Hepatocyte (in vitro differentiated cells): ENCODE results near the gene ATP1B1. TPM values are rescaled to one million over a fixed set of nuclear protein-coding genes. Genes with fewer than 3 reads are reported as not detected.

ENCODE experiments used
- DNase-seq: peaks from one replicate; pipeline ENCODE4 v3.0.0-alpha.2; 2016; ENCODE audit warnings: low spot score
- H2AFZ ChIP-seq: fragments of 200-600 bp; sonication (generic); 2 replicates; pipeline ENCODE4 v1.6.0; 2016; ENCODE audit warnings: antibody characterized with exemption, mild to moderate bottlenecking
- H3K27ac ChIP-seq: fragments of 200-600 bp; sonication (generic); 2 replicates; pipeline ENCODE4 v1.5.1; 2016; ENCODE audit warnings: mild to moderate bottlenecking
- H3K27me3 ChIP-seq: fragments of 200-600 bp; sonication (generic); 2 replicates; pipeline ENCODE4 v1.6.1; 2016
- H3K36me3 ChIP-seq: fragments of 200-600 bp; sonication (generic); replicated peaks from 2 replicates; pipeline ENCODE4 v1.5.1; 2016; ENCODE audit warnings: low read depth; ENCODE audit not compliant: insufficient read depth
- H3K4me1 ChIP-seq: fragments of 200-600 bp; sonication (generic); 2 replicates; pipeline ENCODE4 v1.5.1; 2016; ENCODE audit warnings: mild to moderate bottlenecking, moderate library complexity; ENCODE audit not compliant: insufficient read depth
- H3K4me2 ChIP-seq: fragments of 200-600 bp; sonication (generic); 2 replicates; pipeline ENCODE4 v1.6.0; 2016
- H3K4me3 ChIP-seq: fragments of 200-600 bp; sonication (generic); 2 replicates; pipeline ENCODE4 v1.5.1; 2016; ENCODE audit warnings: mild to moderate bottlenecking
- H3K79me2 ChIP-seq: fragments of 200-600 bp; sonication (generic); 2 replicates; pipeline ENCODE4 v1.6.0; 2017; ENCODE audit warnings: mild to moderate bottlenecking
- H3K9me2 ChIP-seq: fragments of 200-600 bp; sonication (generic); replicated peaks from 2 replicates; pipeline ENCODE4 v1.6.0; 2017; ENCODE audit warnings: mild to moderate bottlenecking; ENCODE audit not compliant: insufficient read depth
- H3K9me3 ChIP-seq: fragments of 200-600 bp; sonication (generic); 2 replicates; pipeline ENCODE4 v1.5.1; 2016; ENCODE audit warnings: low read depth, mild to moderate bottlenecking
- H4K20me1 ChIP-seq: fragments of 200-600 bp; sonication (generic); 2 replicates; pipeline ENCODE4 v1.6.0; 2016; ENCODE audit warnings: mild to moderate bottlenecking; ENCODE audit not compliant: insufficient read depth, poor library complexity, severe bottlenecking
- CTCF ChIP-seq: fragments of 200-600 bp; sonication (generic); IDR thresholded peaks from 2 replicates; pipeline ENCODE4 v1.5.1; 2016; ENCODE audit warnings: antibody characterized with exemption, mild to moderate bottlenecking; ENCODE audit not compliant: poor library complexity
- EZH2 ChIP-seq: fragments of 200-600 bp; sonication (generic); IDR thresholded peaks from 2 replicates; pipeline ENCODE4 v1.6.1; 2016; ENCODE audit warnings: antibody characterized with exemption, mild to moderate bottlenecking, borderline replicate concordance
- EZH2phosphoT487 ChIP-seq: fragments of 200-600 bp; sonication (generic); IDR thresholded peaks from one replicate; pipeline ENCODE4 v1.6.1; 2018; ENCODE audit warnings: antibody characterized with exemption, mild to moderate bottlenecking, low read depth, moderate library complexity; ENCODE audit not compliant: unreplicated experiment, severe bottlenecking
- WGBS: methylation state at CpG from one replicate; pipeline ENCODE4 v1.1.6; 2016; ENCODE audit warnings: low lambda C conversion rate; ENCODE audit errors: missing lambda C conversion rate; 5-methylcytosine and 5-hydroxymethylcytosine counted together
- polyA plus RNA-seq: library from polyadenylated mRNA; unstranded; fragments of >200 nt; fragmentation: Nextera tagmentation; extraction: Ambion mirVana; gene quantifications from 2 replicates; pipeline ENCODE4 v1.2.1, GENCODE V29; 2016
- total RNA-seq: library from RNA; depleted of rRNA; stranded (reverse); fragments of >200 nt; gene quantifications from 2 replicates; pipeline ENCODE4 v1.2.3, GENCODE V29; 2014

The ATP1B1 gene
- total and polyA plus RNA-seq, 2 experiments from 2014 or later: 123 to 379 TPM

GRCh38 chr1:169078163-169078883, 28.2 kb upstream of the ATP1B1 start:
- Histone ChIP-seq H2AFZ (no peak overlapping the region), H3K4me2 (no peak overlapping the region), H3K9me3 (no peaks in the 10 kb centered on the region), H4K20me1 (no peaks in the 10 kb centered on the region), H3K4me1 (no peaks in the 10 kb centered on the region), H3K27ac (no peak overlapping the region), H3K36me3 (no peaks in the 10 kb centered on the region), H3K79me2 (no peaks in the 10 kb centered on the region), H3K27me3 (no peaks in the 10 kb centered on the region), H3K4me3 (no peak overlapping the region), H3K9me2 (no peaks in the 10 kb centered on the region)
- TF ChIP-seq EZH2: no peak
- no peak for DNase-seq
- 76% methylated on average over 1 of the region's 1 CpG for WGBS

- no peak overlapping the region for H3K4me3 ChIP-seq
- no peaks in the 10 kb centered on the region for H3K9me3 ChIP-seq
- H3K79me2 ChIP-seq: no peaks in the 10 kb centered on the region
- no peak overlapping the region for H3K27ac ChIP-seq
- no peaks in the 10 kb centered on the region for H3K27me3 ChIP-seq
- no peak overlapping the region for H2AFZ ChIP-seq
- TF ChIP-seq EZH2 (no peak), EZH2phosphoT487 (no peak), CTCF (no peak)
- H3K4me1 ChIP-seq: no peaks in the 10 kb centered on the region
- no peak overlapping the region for H3K4me2 ChIP-seq
- no peak for DNase-seq
- 86% methylated on average over 5 of the region's 5 CpGs for WGBS
- H3K36me3 ChIP-seq: no peaks in the 10 kb centered on the region
- no peaks in the 10 kb centered on the region for H3K9me2 ChIP-seq
- no peaks in the 10 kb centered on the region for H4K20me1 ChIP-seq
Observed at GRCh38 chr1:169081503-169082123, 24.9 kb upstream of the ATP1B1 start.

GRCh38 chr1:169085911-169086310, 20.6 kb upstream of the ATP1B1 start:
- Histone ChIP-seq H3K9me3 (no peaks in the 10 kb centered on the region), H3K27ac (peak overlapping the region; percentile 77), H3K79me2 (no peaks in the 10 kb centered on the region), H3K4me1 (peaks cover 6% of the 10 kb centered on the region), H2AFZ (no peak overlapping the region), H3K4me3 (no peak overlapping the region), H3K4me2 (no peak overlapping the region), H4K20me1 (no peaks in the 10 kb centered on the region), H3K27me3 (no peaks in the 10 kb centered on the region), H3K36me3 (no peaks in the 10 kb centered on the region), H3K9me2 (no peaks in the 10 kb centered on the region)
- no peak for DNase-seq
- 13% methylated on average over 2 of the region's 2 CpGs for WGBS
- TF ChIP-seq CTCF (no peak), EZH2phosphoT487 (no peak)
